Pulmonary artery endothelial cell (primary cell): ENCODE results near the gene DVL1. TPM values are rescaled to one million over a fixed set of nuclear protein-coding genes. Genes with fewer than 3 reads are reported as not detected.
"Not testable (repeated sequence)": the region's sequence is repeated elsewhere in the genome, so short reads cannot be mapped to it uniquely, and the experiment has no call there.

ENCODE experiments used
- DNase-seq: peaks from one replicate; pipeline ENCODE4 v3.0.0-alpha.2; 2011; ENCODE audit warnings: low read depth, low spot score
- total RNA-seq: library from RNA; depleted of rRNA; stranded (reverse); fragments of >200 nt; gene quantifications from 2 replicates; pipeline ENCODE4 v1.2.3, GENCODE V29; 2014

Gene DVL1
- total RNA-seq, 1 donor from 2014 or later = 60.5 TPM

- DNase-seq = no peak
Measured at GRCh38 chr1:1373815-1374588, 24.8 kb upstream of the DVL1 start.

- no peak for DNase-seq
Measured at GRCh38 chr1:1373051-1373814, 24.0 kb upstream of the DVL1 start.

- DNase-seq = no peak
Measured at GRCh38 chr1:1371746-1372711, 22.8 kb upstream of the DVL1 start.

GRCh38 chr1:1371364-1371745 is 22.1 kb upstream of the DVL1 start:
- no peak for DNase-seq

- no peak for DNase-seq
Measured at GRCh38 chr1:1370771-1371300, 21.6 kb upstream of the DVL1 start.

- DNase-seq = not testable (repeated sequence)
Measured at GRCh38 chr1:1370094-1370493, 20.9 kb upstream of the DVL1 start.

- DNase-seq = no peak
Measured at GRCh38 chr1:1367315-1367714, 18.1 kb upstream of the DVL1 start.

GRCh38 chr1:1366699-1367066 is 17.5 kb upstream of the DVL1 start:
- DNase-seq = no peak

- no peak for DNase-seq
Measured at GRCh38 chr1:1365875-1366698, 16.9 kb upstream of the DVL1 start.

- DNase-seq = no peak
Measured at GRCh38 chr1:1364266-1364665, 15.0 kb upstream of the DVL1 start.

- no peak for DNase-seq
Measured at GRCh38 chr1:1361982-1362423, 12.8 kb upstream of the DVL1 start.

GRCh38 chr1:1361233-1361981 is 12.2 kb upstream of the DVL1 start:
- DNase-seq = no peak

GRCh38 chr1:1360506-1361169 is 11.4 kb upstream of the DVL1 start:
- DNase-seq = no peak

GRCh38 chr1:1359664-1360468 is 10.6 kb upstream of the DVL1 start:
- DNase-seq = no peak

GRCh38 chr1:1359308-1359663 is 10.1 kb upstream of the DVL1 start:
- no peak for DNase-seq

- DNase-seq = no peak
Measured at GRCh38 chr1:1358433-1359271, 9.4 kb upstream of the DVL1 start, which contains the start of gene MXRA8. Gene MXRA8, minus strand, starts transcription at chr1:1358555. Its CDS starts 51 bp downstream, at chr1:1358504.

GRCh38 chr1:1357871-1358432 is 8.7 kb upstream of the DVL1 start:
- DNase-seq = no peak
